Esophagus squamous epithelium (tissue), 5 donors: Measurements from ENCODE around the gene ALKBH5. TPM values are rescaled to one million over a fixed set of nuclear protein-coding genes. Genes with fewer than 3 reads are reported as not detected.
A peak's percentile ranks its signal among the peaks of the same experiment; 100 is the strongest.

Experiments used
- DNase-seq: peaks from one replicate; lab custom pipeline; 2025; lab: John Stamatoyannopoulos, UW
- H3K27ac ChIP-seq, 4 donors: fragments of 200-600 bp; sonication (generic); one replicate each; pipeline ENCODE4 v1.5.1; 2016 to 2019; ENCODE audit warnings: mild to moderate bottlenecking in 1 of 4
- H3K27me3 ChIP-seq, 4 donors: fragments of 200-600 bp; sonication (generic); 1 replicate in 3 of 4; 2 replicates in 1 of 4; pipeline versions ENCODE4 v1.5.1 to v1.6.0; 2017 to 2021; ENCODE audit warnings: antibody characterized with exemption in 1 of 4
- H3K36me3 ChIP-seq, 3 donors: fragments of 200-600 bp; sonication (generic); one replicate each; pipeline ENCODE4 v1.5.1; 2016 to 2019
- H3K4me1 ChIP-seq, 3 donors: fragments of 200-600 bp; sonication (generic); one replicate each; pipeline ENCODE4 v1.5.1; 2017 to 2019
- H3K4me3 ChIP-seq, 4 donors: fragments of 200-600 bp; sonication (generic); 1 replicate in 3 of 4; 2 replicates in 1 of 4; pipeline ENCODE4 v1.5.1; 2016 to 2019; ENCODE audit warnings: mild to moderate bottlenecking in 2 of 4, moderate library complexity in 1 of 4
- H3K9me3 ChIP-seq, 3 donors: fragments of 200-600 bp; sonication (generic); one replicate each; pipeline ENCODE4 v1.5.1; 2016 to 2019
- CTCF ChIP-seq, 6 experiments: fragments of 450-650 bp in 4 of 6; fragments of 200-600 bp in 2 of 6; sonication (generic) in 2 of 6; IDR thresholded peaks; one replicate each; pipeline ENCODE4 v1.5.1; 2016 to 2019; ENCODE audit warnings: antibody characterized with exemption in 6 of 6, mild to moderate bottlenecking in 4 of 6, moderate library complexity in 4 of 6
- POLR2A ChIP-seq, 4 donors: fragments of 450-650 bp; IDR thresholded peaks; one replicate each; pipeline ENCODE4 v1.6.1; 2017; ENCODE audit warnings: antibody characterized with exemption in 4 of 4, mild to moderate bottlenecking in 4 of 4, moderate library complexity in 3 of 4
- WGBS, 2 donors: methylation state at CpG; one replicate each; pipeline ENCODE4 v1.1.5; 2018; 5-methylcytosine and 5-hydroxymethylcytosine counted together
- intact Hi-C: fragments of 100-400 bp; cut with DNase I; formaldehyde crosslinking; loops from one replicate; pipeline ENCODE4 v1.15.0; 2022
- total RNA-seq, 4 donors: library from RNA; depleted of rRNA; stranded (reverse); fragments of >200 nt; gene quantifications; one replicate each; pipeline ENCODE4 v1.1.0, GENCODE V29; 2016
- donor health status: DM: yes; HTN: yes; CAD: no.

The ALKBH5 gene
- total RNA-seq, 4 donors from 2014 or later: 55.8 to 58.9 (median 56.9) TPM

- H3K36me3 ChIP-seq: peaks cover 6 to 45% (median 16%) of the 10 kb centered on the region in 3 donors
- DNase-seq: no peak
- 69 to 75% methylated on average over 2 to 8 of the region's 9 CpGs for WGBS, 2 donors
Measured at GRCh38 chr17:18231164-18231563, 47.5 kb downstream of the ALKBH5 start.

DNA sequence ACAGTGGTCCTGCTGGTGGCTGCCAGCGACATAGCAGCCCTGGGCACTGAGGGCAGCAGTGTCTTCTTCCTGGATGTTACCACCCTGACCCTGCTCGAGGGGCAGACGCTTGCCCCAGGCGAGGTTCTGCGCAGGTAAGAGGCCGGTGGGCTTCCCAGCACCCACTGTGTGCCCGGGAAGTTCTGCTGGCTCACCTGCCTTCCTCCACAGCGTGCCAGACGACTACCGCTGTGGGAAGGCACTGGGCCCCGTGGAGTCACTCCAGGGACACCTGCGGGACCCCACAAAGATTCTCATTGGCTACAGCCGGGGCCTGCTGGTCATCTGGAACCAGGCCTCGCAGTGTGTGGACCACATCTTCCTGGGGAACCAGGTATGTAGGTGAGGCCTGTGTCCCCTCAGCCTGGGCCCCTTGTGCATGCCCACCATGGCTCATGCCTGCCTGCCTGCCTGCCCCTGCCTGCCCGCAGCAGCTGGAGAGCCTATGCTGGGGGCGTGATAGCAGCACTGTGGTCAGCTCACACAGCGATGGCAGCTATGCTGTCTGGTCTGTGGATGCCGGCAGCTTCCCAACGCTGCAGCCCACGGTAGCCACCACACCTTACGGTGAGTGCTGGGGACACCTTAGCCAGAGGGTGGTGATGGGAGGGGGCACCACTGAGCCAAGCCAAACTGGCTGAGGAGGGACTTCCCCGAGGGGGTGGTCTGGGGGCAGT is 50.3 kb downstream of the ALKBH5 start:
- Histone ChIP-seq H3K4me1 (peaks cover 0 to 29% (median 9%) of the 10 kb centered on the region in 3 donors), H3K27ac (no peak overlapping the region), H3K4me3 (no peak overlapping the region), H3K36me3 (peaks cover 16 to 72% (median 30%) of the 10 kb centered on the region in 3 donors), H3K27me3 (no peaks in the 10 kb centered on the region), H3K9me3 (no peaks in the 10 kb centered on the region)
- DNase-seq: no peak
- intact Hi-C loops: no loop called here
- WGBS, 2 donors: 95% methylated on average over 7 of the region's 22 CpGs; no CpG with 5 or more reads in 1 of the 2 donors
- no peak for TF ChIP-seq POLR2A (IDR thresholded peaks at IDR 0.05)
- TF ChIP-seq CTCF (IDR thresholded peaks at IDR 0.05): no peak

More at GRCh38 chr17:18231164-18231563, 47.5 kb downstream of the ALKBH5 start:
- Histone ChIP-seq H3K4me1 (peaks cover 5 to 51% (median 18%) of the 10 kb centered on the region in 3 donors), H3K27ac (no peak overlapping the region), H3K9me3 (no peaks in the 10 kb centered on the region), H3K4me3 (no peak overlapping the region), H3K27me3 (no peaks in the 10 kb centered on the region)
- intact Hi-C loops: no loop called here
- no peak for TF ChIP-seq CTCF (IDR thresholded peaks at IDR 0.05)
- TF ChIP-seq POLR2A (IDR thresholded peaks at IDR 0.05): no peak

DNA sequence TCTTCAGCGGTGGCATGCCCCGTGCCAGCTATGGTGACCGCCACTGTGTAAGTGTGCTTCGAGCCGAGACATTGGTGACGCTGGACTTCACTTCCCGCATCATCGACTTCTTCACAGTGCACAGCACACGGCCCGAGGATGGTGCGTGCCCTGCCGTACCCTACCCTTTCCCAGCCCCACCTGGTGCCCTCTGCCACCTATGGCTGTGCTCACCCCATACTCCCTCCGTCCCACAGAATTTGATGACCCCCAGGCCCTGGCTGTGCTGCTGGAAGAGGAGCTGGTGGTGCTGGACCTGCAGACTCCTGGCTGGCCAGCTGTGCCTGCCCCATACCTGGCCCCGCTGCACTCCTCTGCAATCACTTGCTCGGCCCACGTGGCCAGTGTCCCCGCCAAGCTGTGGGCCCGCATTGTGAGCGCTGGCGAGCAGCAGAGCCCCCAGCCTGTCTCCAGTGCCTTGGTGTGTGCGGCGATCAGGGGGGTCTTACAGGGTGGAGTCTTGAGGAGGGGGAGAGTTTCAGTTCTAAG is 51.3 kb downstream of the ALKBH5 start:
- no peaks in the 10 kb centered on the region for H3K9me3 ChIP-seq
- peaks cover 16 to 82% (median 30%) of the 10 kb centered on the region in 3 donors for H3K36me3 ChIP-seq
- no peaks in the 10 kb centered on the region for H3K27me3 ChIP-seq
- H3K27ac ChIP-seq: peak overlapping the region; percentile 75 to 91 (median 78)
- no peak for TF ChIP-seq POLR2A (IDR thresholded peaks at IDR 0.05)
- no peak for TF ChIP-seq CTCF (IDR thresholded peaks at IDR 0.05)
- DNase-seq: no peak
- 91 to 100% methylated on average over 1 to 5 of the region's 22 CpGs for WGBS, 2 donors
- no peak overlapping the region for H3K4me3 ChIP-seq
- H3K4me1 ChIP-seq: peaks cover 0 to 29% (median 9%) of the 10 kb centered on the region in 3 donors
- intact Hi-C loops: no loop called here

DNA sequence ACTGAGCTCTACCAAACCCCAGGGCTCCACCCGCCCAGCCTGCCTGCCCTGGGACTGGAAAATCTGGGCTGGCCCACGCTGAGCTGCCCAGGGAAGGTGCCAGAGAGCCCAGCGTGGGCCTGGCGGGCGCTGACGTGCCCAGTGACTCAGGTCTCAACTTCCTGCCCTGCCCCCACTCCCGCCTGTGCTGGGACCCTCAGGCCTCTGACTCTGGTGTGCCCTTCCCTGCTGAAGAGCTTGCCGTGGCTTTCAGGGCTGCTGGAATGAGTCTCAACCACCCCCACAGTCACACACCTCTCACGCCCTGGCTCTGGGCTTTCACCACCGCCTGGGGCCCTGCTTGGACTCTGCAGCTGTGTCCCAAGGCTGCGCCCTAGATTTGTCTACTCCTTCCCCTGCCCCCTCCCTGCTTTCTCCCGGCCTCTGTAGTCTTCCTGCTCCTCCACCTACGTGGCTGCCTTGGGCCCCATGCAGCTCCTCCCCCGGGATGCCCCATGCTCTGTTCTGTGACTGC is 52.2 kb downstream of the ALKBH5 start:
- DNase-seq: no peak
- Histone ChIP-seq H3K4me3 (no peak overlapping the region), H3K27me3 (no peaks in the 10 kb centered on the region), H3K27ac (peak overlapping the region; percentile 75 to 91 (median 78)), H3K9me3 (no peaks in the 10 kb centered on the region), H3K36me3 (peaks cover 16 to 91% (median 30%) of the 10 kb centered on the region in 3 donors), H3K4me1 (peaks cover 0 to 29% (median 9%) of the 10 kb centered on the region in 3 donors)
- WGBS, 2 donors: 43 to 52% methylated on average over 7 to 13 of the region's 14 CpGs
- intact Hi-C loops: no loop called here
- TF ChIP-seq POLR2A (IDR thresholded peaks at IDR 0.05): no peak
- TF ChIP-seq CTCF (IDR thresholded peaks at IDR 0.05): no peak

DNA sequence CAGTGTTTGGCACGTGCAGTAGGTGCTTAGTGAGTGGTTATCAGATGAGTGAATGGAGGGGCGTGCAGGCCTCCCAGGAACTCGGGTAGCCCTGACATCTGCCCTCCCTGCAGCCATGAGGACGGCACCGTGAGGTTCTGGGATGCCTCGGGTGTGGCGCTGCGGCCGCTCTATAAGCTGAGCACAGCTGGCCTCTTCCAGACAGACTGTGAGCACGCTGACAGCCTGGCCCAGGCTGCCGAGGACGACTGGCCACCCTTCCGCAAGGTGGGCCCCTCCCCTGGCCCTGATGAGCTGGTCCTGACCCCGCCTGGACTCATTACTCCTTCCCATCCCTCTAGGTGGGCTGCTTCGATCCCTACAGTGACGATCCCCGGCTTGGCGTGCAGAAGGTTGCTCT is 52.9 kb downstream of the ALKBH5 start:
- no peak for DNase-seq
- Histone ChIP-seq H3K27ac (peak overlapping the region in 3 of 4 donors; percentile 75 to 91 (median 79)), H3K9me3 (no peaks in the 10 kb centered on the region), H3K36me3 (peaks cover 16 to 97% (median 30%) of the 10 kb centered on the region in 3 donors), H3K4me3 (no peak overlapping the region), H3K27me3 (no peaks in the 10 kb centered on the region), H3K4me1 (peaks cover 0 to 29% (median 9%) of the 10 kb centered on the region in 3 donors)
- TF ChIP-seq POLR2A (IDR thresholded peaks at IDR 0.05) (no peak), CTCF (IDR thresholded peaks at IDR 0.05) (no peak)
- intact Hi-C loops: no loop called here
- WGBS, 2 donors: 91% methylated on average over 7 of the region's 18 CpGs; no CpG with 5 or more reads in 1 of the 2 donors
